HepG2 (cell line): ENCODE results near the gene ILKAP.

Experiments used
- ADNP ChIP-seq: sonication (generic); formaldehyde crosslinking; IDR thresholded peaks from 2 replicates; pipeline ENCODE4 v1.4.0; 2020; ENCODE audit warnings: missing genetic modification reagents
- MTA3 ChIP-seq: sonication (generic); formaldehyde crosslinking; IDR thresholded peaks from 2 replicates; pipeline ENCODE4 v1.4.0; 2020; ENCODE audit warnings: missing genetic modification reagents
- SP4 ChIP-seq: sonication (generic); formaldehyde crosslinking; IDR thresholded peaks from 2 replicates; pipeline ENCODE4 v1.8.1; 2023; ENCODE audit warnings: mild to moderate bottlenecking, missing genetic modification reagents
- SUZ12 ChIP-seq: fragments of 150-350 bp; IDR thresholded peaks from 2 replicates; pipeline ENCODE4 v1.6.1; 2014; ENCODE audit warnings: low read depth, low read length
- ZNF160 ChIP-seq: sonication (generic); formaldehyde crosslinking; IDR thresholded peaks from 2 replicates; pipeline ENCODE4 v1.8.0; 2022; ENCODE audit warnings: mild to moderate bottlenecking, inconsistent platforms, missing genetic modification reagents
- ZNF274 ChIP-seq: sonication (generic); formaldehyde crosslinking; IDR thresholded peaks from 2 replicates; pipeline ENCODE4 v1.5.1; 2020; ENCODE audit warnings: mild to moderate bottlenecking, missing genetic modification reagents
- ZNF496 ChIP-seq: sonication (generic); formaldehyde crosslinking; IDR thresholded peaks from 2 replicates; pipeline ENCODE4 v1.8.1; 2023; ENCODE audit warnings: mild to moderate bottlenecking, moderate library complexity, missing genetic modification reagents; ENCODE audit not compliant: insufficient replicate concordance
- ZNF549 ChIP-seq: sonication (generic); formaldehyde crosslinking; IDR thresholded peaks from 2 replicates; pipeline ENCODE4 v1.5.0; 2020; ENCODE audit warnings: missing genetic modification reagents
- TF ChIP-seq, protein P1 (sequence below): sonication (generic); formaldehyde crosslinking; IDR thresholded peaks from 2 replicates; pipeline ENCODE4 v1.5.1; 2020; ENCODE audit warnings: mild to moderate bottlenecking, missing genetic modification reagents, moderate library complexity

DNA sequence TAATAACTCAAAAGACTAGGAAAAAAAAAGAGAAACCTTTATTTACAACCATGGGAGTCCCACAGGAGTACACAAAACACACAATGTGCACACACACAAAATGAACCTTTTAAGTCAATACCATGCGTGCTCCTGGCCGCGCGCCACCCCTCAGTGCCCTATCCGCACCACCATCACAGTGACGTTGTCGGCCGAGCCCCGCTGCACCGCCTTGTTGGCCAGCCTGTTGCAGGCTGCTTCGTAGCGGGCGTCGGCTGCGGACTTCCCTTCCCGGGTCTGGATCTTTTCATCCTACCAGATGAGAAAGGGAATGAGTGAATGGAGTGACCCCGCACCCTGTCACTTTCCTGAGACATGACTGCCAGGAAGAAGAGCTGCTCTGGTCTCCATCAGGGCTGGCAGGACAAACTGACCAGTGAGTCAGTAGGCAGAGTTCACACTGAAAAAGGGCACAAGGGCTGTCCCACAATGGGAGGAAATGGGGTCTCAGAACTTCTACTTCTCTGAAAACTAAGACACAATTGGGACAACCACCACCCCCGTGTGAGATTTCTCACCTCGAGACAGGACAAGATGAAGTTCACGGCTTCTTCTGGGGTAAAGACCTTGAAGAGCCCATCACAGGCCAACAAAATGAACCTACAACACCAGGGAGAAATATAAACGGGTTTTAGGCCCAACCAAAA, 33.0 kb downstream of the ILKAP start:
- no peak for TF ChIP-seq ZNF549 (CRISPR knock-in tag)
- no peak for TF ChIP-seq ZNF274 (CRISPR knock-in tag)
- TF ChIP-seq ZNF496 (CRISPR knock-in tag), result no peak
- TF ChIP-seq SUZ12, result no peak
- TF ChIP-seq, protein P1, sequence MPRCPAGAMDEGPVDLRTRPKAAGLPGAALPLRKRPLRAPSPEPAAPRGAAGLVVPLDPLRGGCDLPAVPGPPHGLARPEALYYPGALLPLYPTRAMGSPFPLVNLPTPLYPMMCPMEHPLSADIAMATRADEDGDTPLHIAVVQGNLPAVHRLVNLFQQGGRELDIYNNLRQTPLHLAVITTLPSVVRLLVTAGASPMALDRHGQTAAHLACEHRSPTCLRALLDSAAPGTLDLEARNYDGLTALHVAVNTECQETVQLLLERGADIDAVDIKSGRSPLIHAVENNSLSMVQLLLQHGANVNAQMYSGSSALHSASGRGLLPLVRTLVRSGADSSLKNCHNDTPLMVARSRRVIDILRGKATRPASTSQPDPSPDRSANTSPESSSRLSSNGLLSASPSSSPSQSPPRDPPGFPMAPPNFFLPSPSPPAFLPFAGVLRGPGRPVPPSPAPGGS (CRISPR knock-in tag), result no peak
- no peak for TF ChIP-seq SP4 (CRISPR knock-in tag)
- no peak for TF ChIP-seq ZNF160 (CRISPR knock-in tag)
- TF ChIP-seq ADNP, result no peak
- TF ChIP-seq MTA3 (CRISPR knock-in tag), result no peak
